Measurements from ENCODE around the gene PIAS3.

The PIAS3 gene

GRCh38 chr1:145877923-145878486 lies 19.1 kb upstream of the PIAS3 start:
- no peak for TF ChIP-seq CTCF (IDR thresholded peaks at IDR 0.05; ENCODE audit: insufficient read depth, missing control alignments)
- FAIRE-seq = no peak
- no peak for DNase-seq (ENCODE audit: insufficient read length, low spot score)

GRCh38 chr1:145874646-145875045 lies 15.8 kb upstream of the PIAS3 start:
- no peak for TF ChIP-seq CTCF (IDR thresholded peaks at IDR 0.05; ENCODE audit: insufficient read depth, missing control alignments)
- FAIRE-seq (no peak), DNase-seq (ENCODE audit: insufficient read length, low spot score) (no peak)

GRCh38 chr1:145871994-145872924 lies 13.4 kb upstream of the PIAS3 start:
- TF ChIP-seq CTCF (IDR thresholded peaks at IDR 0.05; ENCODE audit: insufficient read depth, missing control alignments) = no peak
- no peak for FAIRE-seq
- no peak for DNase-seq (ENCODE audit: insufficient read length, low spot score)

GRCh38 chr1:145868232-145868631 lies 9.4 kb upstream of the PIAS3 start:
- FAIRE-seq = no peak
- DNase-seq (ENCODE audit: insufficient read length, low spot score) = no peak
- no peak for TF ChIP-seq CTCF (IDR thresholded peaks at IDR 0.05; ENCODE audit: insufficient read depth, missing control alignments)

- FAIRE-seq = no peak
- no peak for TF ChIP-seq CTCF (IDR thresholded peaks at IDR 0.05; ENCODE audit: insufficient read depth, missing control alignments)
Observed at GRCh38 chr1:145863282-145864018, 4.6 kb upstream of the PIAS3 start.

GRCh38 chr1:145859491-145860023 lies 676 bp upstream of the PIAS3 start:
- DNase-seq (ENCODE audit: insufficient read length, low spot score) (peak; percentile 88), FAIRE-seq (no peak)
- TF ChIP-seq CTCF (IDR thresholded peaks at IDR 0.05; ENCODE audit: insufficient read depth, missing control alignments) = no peak

More at GRCh38 chr1:145863282-145864018, 4.6 kb upstream of the PIAS3 start:
- DNase-seq (ENCODE audit: insufficient read length, low spot score) = no peak
